ENCODE measurements around the gene MYO1A. TPM values are rescaled to one million over a fixed set of nuclear protein-coding genes. Genes with fewer than 3 reads are reported as not detected.

The MYO1A gene
- total and polyA plus RNA-seq, 4 donors: 0.03 to 0.28 (median 0.08) TPM; not detected in 1

DNA sequence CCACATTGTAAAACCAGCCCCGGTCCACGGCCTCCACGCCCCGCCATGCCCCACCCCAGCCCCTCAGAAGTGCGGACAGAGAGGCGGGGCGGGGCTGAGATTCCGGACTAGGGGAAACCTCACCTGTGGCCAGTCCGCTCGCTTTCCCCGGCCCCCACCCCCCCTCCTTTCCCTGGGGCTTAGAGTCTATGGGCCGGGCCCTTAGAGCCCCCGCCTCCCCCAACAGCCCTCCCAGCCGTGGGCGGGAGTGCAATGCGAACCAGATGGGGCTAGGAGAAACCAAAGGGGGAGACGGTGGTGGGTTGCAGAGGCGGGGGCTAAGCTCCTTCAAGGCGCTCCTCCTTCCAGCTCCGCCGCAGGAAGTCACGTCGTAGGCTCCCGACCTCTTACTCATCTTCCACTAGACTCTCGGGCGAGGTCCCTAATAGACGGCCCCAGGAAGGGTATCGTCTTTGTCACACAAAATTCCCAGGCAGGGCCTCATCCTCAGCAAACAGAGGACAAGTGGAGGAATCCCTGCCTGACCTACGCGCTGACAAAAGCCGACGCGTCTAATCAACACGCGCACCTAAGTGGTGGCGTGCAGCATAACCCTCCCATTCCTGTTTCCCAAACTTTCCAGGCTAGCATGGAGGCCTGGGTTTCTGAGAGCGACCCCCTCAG lies 37.9 kb upstream of the MYO1A start:
- H3K4me1 ChIP-seq (ENCODE audit: control insufficient read depth in 4 of 4, insufficient read depth in 4 of 4, low read length in 3 of 4): peaks cover 5 to 39% (median 21%) of the 10 kb centered on the region in 4 donors
- no peaks in the 10 kb centered on the region for H3K9me3 ChIP-seq (ENCODE audit: control insufficient read depth in 4 of 4, low read length in 3 of 4)
- TF ChIP-seq RXRA (IDR thresholded peaks at IDR 0.05) (no peak), JUND (IDR thresholded peaks at IDR 0.05) (peak in 1 of 2 donors; percentile 1), HNF4A (conservative IDR thresholded peaks at IDR 0.05) (peak in 1 of 2 donors; percentile 13), EGR1 (IDR thresholded peaks at IDR 0.05; ENCODE audit: low read depth in 2 of 2) (peak in 1 of 2 donors; percentile 46)
- WGBS: 3% methylated on average over 37 of the region's 37 CpGs
- no peaks in the 10 kb centered on the region for H3K27me3 ChIP-seq (ENCODE audit: control insufficient read depth in 4 of 4, insufficient read depth in 4 of 4, low read length in 3 of 4)
- DNase-seq (ENCODE audit: low spot score): peak; percentile 73
- peak overlapping the region; percentile 41 to 81 (median 73) for H3K4me3 ChIP-seq (ENCODE audit: low read depth in 1 of 3, low read length in 3 of 3)
- peaks cover 7 to 15% (median 9%) of the 10 kb centered on the region in 4 donors for H3K36me3 ChIP-seq (ENCODE audit: control insufficient read depth in 4 of 4, insufficient read depth in 3 of 4, low read depth in 1 of 4, low read length in 3 of 4)
- H3K27ac ChIP-seq (ENCODE audit: low read depth in 1 of 2, low read length in 2 of 2): peak overlapping the region; percentile 96 to 100
- peak overlapping the region; percentile 13 to 90 for H3K9ac ChIP-seq (ENCODE audit: low read depth in 1 of 2, low read length in 2 of 2)

DNA sequence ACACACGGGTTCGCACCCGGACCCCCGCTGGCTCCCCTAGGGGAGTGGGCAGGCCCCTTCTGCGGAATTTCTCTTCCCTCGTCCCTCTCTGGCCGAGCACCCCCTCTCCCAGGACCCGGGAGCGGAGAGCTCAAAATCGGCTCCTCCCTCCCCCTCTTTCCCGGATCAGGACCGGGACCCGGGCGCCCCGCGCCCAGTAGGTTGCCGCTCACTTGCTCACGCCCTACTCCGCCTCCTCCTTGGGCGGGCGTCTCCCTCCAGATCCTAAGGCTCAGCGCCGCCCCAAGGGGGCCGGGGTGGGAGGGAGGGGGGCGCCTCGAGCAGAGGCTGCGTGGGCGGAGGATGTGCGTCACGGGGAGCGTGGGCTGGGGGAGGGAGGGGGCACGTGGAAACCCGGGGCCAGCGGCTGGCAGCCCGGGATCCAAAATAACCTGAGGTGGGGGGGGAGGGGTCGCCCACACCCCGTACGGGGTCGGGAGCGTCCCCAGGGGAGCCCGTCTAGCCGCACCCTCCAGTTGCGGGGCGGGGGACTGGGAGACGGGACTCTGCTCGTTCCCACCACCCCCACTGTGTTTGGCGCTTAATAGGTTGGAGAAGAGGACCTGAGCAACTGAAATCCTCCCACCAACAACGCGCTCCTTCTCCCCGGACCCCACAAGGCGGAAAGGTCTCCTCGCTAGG lies 37.2 kb upstream of the MYO1A start:
- H3K27me3 ChIP-seq (ENCODE audit: control insufficient read depth in 4 of 4, insufficient read depth in 4 of 4, low read length in 3 of 4): no peaks in the 10 kb centered on the region
- peak; percentile 70 for DNase-seq (ENCODE audit: low spot score)
- no peak for TF ChIP-seq NR2F2 (IDR thresholded peaks at IDR 0.05)
- TF ChIP-seq EGR1 (IDR thresholded peaks at IDR 0.05; ENCODE audit: low read depth in 2 of 2): peak; percentile 91 to 94
- TF ChIP-seq RAD21 (IDR thresholded peaks at IDR 0.05): no peak
- TF ChIP-seq HNF4A (conservative IDR thresholded peaks at IDR 0.05): no peak
- TF ChIP-seq, protein P1, sequence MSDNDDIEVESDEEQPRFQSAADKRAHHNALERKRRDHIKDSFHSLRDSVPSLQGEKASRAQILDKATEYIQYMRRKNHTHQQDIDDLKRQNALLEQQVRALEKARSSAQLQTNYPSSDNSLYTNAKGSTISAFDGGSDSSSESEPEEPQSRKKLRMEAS (IDR thresholded peaks at IDR 0.05): no peak
- TF ChIP-seq FOXA2 (IDR thresholded peaks at IDR 0.05): no peak
- no peak for TF ChIP-seq JUND (IDR thresholded peaks at IDR 0.05)
- TF ChIP-seq, protein P2, sequence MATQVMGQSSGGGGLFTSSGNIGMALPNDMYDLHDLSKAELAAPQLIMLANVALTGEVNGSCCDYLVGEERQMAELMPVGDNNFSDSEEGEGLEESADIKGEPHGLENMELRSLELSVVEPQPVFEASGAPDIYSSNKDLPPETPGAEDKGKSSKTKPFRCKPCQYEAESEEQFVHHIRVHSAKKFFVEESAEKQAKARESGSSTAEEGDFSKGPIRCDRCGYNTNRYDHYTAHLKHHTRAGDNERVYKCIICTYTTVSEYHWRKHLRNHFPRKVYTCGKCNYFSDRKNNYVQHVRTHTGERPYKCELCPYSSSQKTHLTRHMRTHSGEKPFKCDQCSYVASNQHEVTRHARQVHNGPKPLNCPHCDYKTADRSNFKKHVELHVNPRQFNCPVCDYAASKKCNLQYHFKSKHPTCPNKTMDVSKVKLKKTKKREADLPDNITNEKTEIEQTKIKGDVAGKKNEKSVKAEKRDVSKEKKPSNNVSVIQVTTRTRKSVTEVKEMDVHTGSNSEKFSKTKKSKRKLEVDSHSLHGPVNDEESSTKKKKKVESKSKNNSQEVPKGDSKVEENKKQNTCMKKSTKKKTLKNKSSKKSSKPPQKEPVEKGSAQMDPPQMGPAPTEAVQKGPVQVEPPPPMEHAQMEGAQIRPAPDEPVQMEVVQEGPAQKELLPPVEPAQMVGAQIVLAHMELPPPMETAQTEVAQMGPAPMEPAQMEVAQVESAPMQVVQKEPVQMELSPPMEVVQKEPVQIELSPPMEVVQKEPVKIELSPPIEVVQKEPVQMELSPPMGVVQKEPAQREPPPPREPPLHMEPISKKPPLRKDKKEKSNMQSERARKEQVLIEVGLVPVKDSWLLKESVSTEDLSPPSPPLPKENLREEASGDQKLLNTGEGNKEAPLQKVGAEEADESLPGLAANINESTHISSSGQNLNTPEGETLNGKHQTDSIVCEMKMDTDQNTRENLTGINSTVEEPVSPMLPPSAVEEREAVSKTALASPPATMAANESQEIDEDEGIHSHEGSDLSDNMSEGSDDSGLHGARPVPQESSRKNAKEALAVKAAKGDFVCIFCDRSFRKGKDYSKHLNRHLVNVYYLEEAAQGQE (IDR thresholded peaks at IDR 0.05): no peak
- TF ChIP-seq SP1 (IDR thresholded peaks at IDR 0.05): peak; percentile 31
- TF ChIP-seq RXRA (IDR thresholded peaks at IDR 0.05): no peak
- no peak for TF ChIP-seq TAF1 (conservative IDR thresholded peaks at IDR 0.05)
- no peak for TF ChIP-seq YY1 (IDR thresholded peaks at IDR 0.05)
- TF ChIP-seq, protein P3, sequence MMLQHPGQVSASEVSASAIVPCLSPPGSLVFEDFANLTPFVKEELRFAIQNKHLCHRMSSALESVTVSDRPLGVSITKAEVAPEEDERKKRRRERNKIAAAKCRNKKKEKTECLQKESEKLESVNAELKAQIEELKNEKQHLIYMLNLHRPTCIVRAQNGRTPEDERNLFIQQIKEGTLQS (IDR thresholded peaks at IDR 0.05): no peak
- no peak for TF ChIP-seq HNF4G (IDR thresholded peaks at IDR 0.05)
- TF ChIP-seq FOXA1 (IDR thresholded peaks at IDR 0.05): no peak
- TF ChIP-seq, protein P4, sequence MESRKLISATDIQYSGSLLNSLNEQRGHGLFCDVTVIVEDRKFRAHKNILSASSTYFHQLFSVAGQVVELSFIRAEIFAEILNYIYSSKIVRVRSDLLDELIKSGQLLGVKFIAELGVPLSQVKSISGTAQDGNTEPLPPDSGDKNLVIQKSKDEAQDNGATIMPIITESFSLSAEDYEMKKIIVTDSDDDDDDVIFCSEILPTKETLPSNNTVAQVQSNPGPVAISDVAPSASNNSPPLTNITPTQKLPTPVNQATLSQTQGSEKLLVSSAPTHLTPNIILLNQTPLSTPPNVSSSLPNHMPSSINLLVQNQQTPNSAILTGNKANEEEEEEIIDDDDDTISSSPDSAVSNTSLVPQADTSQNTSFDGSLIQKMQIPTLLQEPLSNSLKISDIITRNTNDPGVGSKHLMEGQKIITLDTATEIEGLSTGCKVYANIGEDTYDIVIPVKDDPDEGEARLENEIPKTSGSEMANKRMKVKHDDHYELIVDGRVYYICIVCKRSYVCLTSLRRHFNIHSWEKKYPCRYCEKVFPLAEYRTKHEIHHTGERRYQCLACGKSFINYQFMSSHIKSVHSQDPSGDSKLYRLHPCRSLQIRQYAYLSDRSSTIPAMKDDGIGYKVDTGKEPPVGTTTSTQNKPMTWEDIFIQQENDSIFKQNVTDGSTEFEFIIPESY (IDR thresholded peaks at IDR 0.05): no peak
- no peak for TF ChIP-seq GABPA (IDR thresholded peaks at IDR 0.05 in 1 of 2, conservative IDR thresholded peaks at IDR 0.05 in 1 of 2)
- peak overlapping the region; percentile 96 to 100 for H3K27ac ChIP-seq (ENCODE audit: low read depth in 1 of 2, low read length in 2 of 2)
- under 1% methylated on average over 52 of the region's 52 CpGs for WGBS
- H3K36me3 ChIP-seq (ENCODE audit: control insufficient read depth in 4 of 4, insufficient read depth in 3 of 4, low read depth in 1 of 4, low read length in 3 of 4): peaks cover under 1 to 12% (median 6%) of the 10 kb centered on the region in 4 donors
- H3K9me3 ChIP-seq (ENCODE audit: control insufficient read depth in 4 of 4, low read length in 3 of 4): no peaks in the 10 kb centered on the region
- H3K4me3 ChIP-seq (ENCODE audit: low read depth in 1 of 3, low read length in 3 of 3): peak overlapping the region; percentile 41 to 85 (median 81)
- H3K4me1 ChIP-seq (ENCODE audit: control insufficient read depth in 4 of 4, insufficient read depth in 4 of 4, low read length in 3 of 4): peaks cover 5 to 32% (median 19%) of the 10 kb centered on the region in 4 donors
- H3K9ac ChIP-seq (ENCODE audit: low read depth in 1 of 2, low read length in 2 of 2): peak overlapping the region; percentile 57 to 98
